ENCODE measurements around the gene KCNK1. TPM values are rescaled to one million over a fixed set of nuclear protein-coding genes. Genes with fewer than 3 reads are reported as not detected.

Gene KCNK1
- total and polyA plus RNA-seq, 2 of the 4 experiments (the other 2 are of a cell fraction) = 0.90 to 1.6 TPM

DNA sequence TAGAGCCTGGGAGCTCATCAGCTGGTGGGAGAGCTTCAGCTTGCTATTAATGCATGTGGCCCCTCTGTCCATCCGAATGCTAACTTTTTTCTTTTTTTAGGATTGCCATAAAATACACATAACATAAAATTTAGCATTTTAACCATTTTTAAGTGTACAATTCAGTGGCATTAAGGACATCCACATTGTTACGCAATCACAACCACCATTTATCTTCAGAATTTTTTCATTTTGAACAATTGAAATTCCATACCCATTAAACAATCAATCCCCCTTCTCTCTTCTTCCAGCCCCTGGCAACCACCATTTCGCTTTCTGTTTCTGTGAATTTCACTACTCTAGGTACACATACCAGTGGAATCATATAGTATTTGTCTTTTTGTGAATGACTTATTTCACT, 4.9 kb upstream of the KCNK1 start:
- H3K79me1 ChIP-seq (ENCODE audit: low read depth in 1 of 2, low read length in 2 of 2) = no peaks in the 10 kb centered on the region
- no peak overlapping the region for H2BK15ac ChIP-seq (ENCODE audit: low read depth, low read length)
- no peaks in the 10 kb centered on the region; the same call in 1 of the 2 replicates for H3K27me3 ChIP-seq (ENCODE audit: control insufficient read depth, insufficient read depth, low read length)
- no peak overlapping the region for H3K4me2 ChIP-seq (ENCODE audit: low read depth, low read length)
- DNase-seq (no peak), ATAC-seq (ENCODE audit: low read depth) (no peak)
- peaks cover 2% of the 10 kb centered on the region; the same call in 1 of the 2 replicates for H3K9me3 ChIP-seq (ENCODE audit: control insufficient read depth, insufficient read depth, low read length)
- intact Hi-C loops (cut with micrococcal nuclease) = no loop called here
- no peak for TF ChIP-seq POLR2A (IDR thresholded peaks at IDR 0.05; ENCODE audit: low read depth, low read length)
- TF ChIP-seq CHD1 (IDR thresholded peaks at IDR 0.05; ENCODE audit: low read depth, low read length) = no peak
- no peak for TF ChIP-seq RAD21 (IDR thresholded peaks at IDR 0.05; ENCODE audit: low read length)
- TF ChIP-seq CEBPB (IDR thresholded peaks at IDR 0.05; ENCODE audit: low read depth, low read length) = peak; percentile 86
- TF ChIP-seq, protein P1, sequence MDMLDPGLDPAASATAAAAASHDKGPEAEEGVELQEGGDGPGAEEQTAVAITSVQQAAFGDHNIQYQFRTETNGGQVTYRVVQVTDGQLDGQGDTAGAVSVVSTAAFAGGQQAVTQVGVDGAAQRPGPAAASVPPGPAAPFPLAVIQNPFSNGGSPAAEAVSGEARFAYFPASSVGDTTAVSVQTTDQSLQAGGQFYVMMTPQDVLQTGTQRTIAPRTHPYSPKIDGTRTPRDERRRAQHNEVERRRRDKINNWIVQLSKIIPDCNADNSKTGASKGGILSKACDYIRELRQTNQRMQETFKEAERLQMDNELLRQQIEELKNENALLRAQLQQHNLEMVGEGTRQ (IDR thresholded peaks at IDR 0.05; ENCODE audit: low read depth, low read length) = no peak
- TF ChIP-seq MAFK (IDR thresholded peaks at IDR 0.05; ENCODE audit: low read depth, low read length) = no peak
- no peak for TF ChIP-seq RFX5 (IDR thresholded peaks at IDR 0.05; ENCODE audit: low read depth, low read length)
- no peak overlapping the region for H4K8ac ChIP-seq (ENCODE audit: low read depth in 2 of 2, low read length in 2 of 2)
- POLR2A ChIA-PET (ENCODE audit: unreplicated experiment) = no interaction called here
- H3K18ac ChIP-seq (ENCODE audit: low read depth, low read length) = no peak overlapping the region
- H4K5ac ChIP-seq (ENCODE audit: low read depth, low read length) = no peak overlapping the region
- no peak overlapping the region for H3K9ac ChIP-seq (ENCODE audit: low read depth, low read length)
- no peak overlapping the region for H2BK5ac ChIP-seq (ENCODE audit: low read depth, low read length, poor library complexity, severe bottlenecking)
- H2BK20ac ChIP-seq (ENCODE audit: low read depth, low read length) = no peak overlapping the region
- no peak overlapping the region for H3K4ac ChIP-seq (ENCODE audit: low read depth, low read length)
- no peaks in the 10 kb centered on the region for H4K20me1 ChIP-seq (ENCODE audit: insufficient read depth, low read length)
- no peak overlapping the region for H2AK9ac ChIP-seq (replicated peaks; ENCODE audit: low read depth, low read length, poor library complexity)
- no peaks in the 10 kb centered on the region for H3K9me1 ChIP-seq (ENCODE audit: insufficient read depth, low read length)
- H3K4me1 ChIP-seq (ENCODE audit: control insufficient read depth, insufficient read depth, low read length) = no peaks in the 10 kb centered on the region
- no peak overlapping the region for H3K4me3 ChIP-seq (ENCODE audit: insufficient read depth, low read depth, low read length)
- H2AK5ac ChIP-seq (ENCODE audit: low read depth, low read length) = no peak overlapping the region
- H2BK120ac ChIP-seq (ENCODE audit: low read depth, low read length) = no peak overlapping the region
- no TSS peak for BruUV-seq (replicated peaks)
- H3K56ac ChIP-seq (ENCODE audit: extremely low read depth, insufficient read depth, low read length) = no peak overlapping the region
- dilution Hi-C loops (cut with HindIII; ENCODE audit: low sequenced_read_pairs, unreplicated experiment) = no loop called here
- H4K91ac ChIP-seq (ENCODE audit: insufficient read depth, low read depth, low read length) = no peak overlapping the region
- in situ Hi-C loops (cut with MboI; ENCODE audit: low sequenced_read_pairs) = no loop called here
- CTCF ChIA-PET = no interaction called here
- no peak overlapping the region for H3K27ac ChIP-seq (ENCODE audit: insufficient read depth, low read length)
- H2AFZ ChIP-seq (replicated peaks; ENCODE audit: low read length, poor library complexity) = no peak overlapping the region
- no peaks in the 10 kb centered on the region for H3K36me3 ChIP-seq (ENCODE audit: control insufficient read depth, insufficient read depth, low read length)
- H3K23ac ChIP-seq (ENCODE audit: low read depth, low read length) = no peak overlapping the region
- 60% methylated on average over 1 of the region's 3 CpGs; no CpG with 5 or more reads in 1 of the 2 experiments for WGBS, 2 experiments (ENCODE audit: extremely low coverage in 2 of 2, insufficient read length in 1 of 2)
- no peak overlapping the region for H3K14ac ChIP-seq (replicated peaks; ENCODE audit: low read depth, low read length)

Data from IMR-90 (cell line).